ENCODE results near the gene ZDHHC12.

GRCh38 chr9:128701227-128701854 lies 22.6 kb downstream of the ZDHHC12 start:
- no peak for TF ChIP-seq CTCF (conservative IDR thresholded peaks at IDR 0.05)
- no peak for TF ChIP-seq ZFX (IDR thresholded peaks at IDR 0.05)
